Endothelial cell of umbilical vein (primary cell): Measurements from ENCODE around the gene SRP14. TPM values are rescaled to one million over a fixed set of nuclear protein-coding genes. Genes with fewer than 3 reads are reported as not detected.

ENCODE experiments used
- BruUV-seq: library from RNA; stranded (reverse); fragments of 400-500 nt; replicated peaks from 2 replicates; lab custom pipeline; 2021; lab: Mats Ljungman, UMichigan
- CTCF ChIA-PET: fragments of 300-600, 350-600 bp; sonication (Branson Sonifier 250); formaldehyde crosslinking; loops from one replicate; lab custom pipeline; 2021; ENCODE audit warnings: antibody characterized with exemption, inconsistent platforms; lab: Charles Lee
- POLR2A ChIA-PET: fragments of 300-600, 350-600 bp; sonication (Branson Sonifier 250); formaldehyde crosslinking; loops from one replicate; lab custom pipeline; 2021; ENCODE audit warnings: antibody characterized with exemption, inconsistent platforms; lab: Charles Lee
- DNase-seq: peaks from one replicate; pipeline ENCODE4 v3.0.0-alpha.2; 2011; ENCODE audit warnings: low read depth, low spot score
- FAIRE-seq: peaks from 2 replicates; lab custom pipeline; 2011; peaks lifted over from hg19 to GRCh38; lab: Jason Lieb, UNC
- H2AFZ ChIP-seq: 2 replicates; pipeline ENCODE4 v1.6.0; 2012; ENCODE audit warnings: low read depth, low read length, control low read depth, inconsistent platforms
- H3K27ac ChIP-seq: 2 replicates; pipeline ENCODE4 v1.5.1; 2011; ENCODE audit warnings: low read depth, mild to moderate bottlenecking, control low read depth, low read length, moderate library complexity; ENCODE audit not compliant: insufficient read depth
- H3K27me3 ChIP-seq, 2 experiments: 2 replicates each; pipeline versions ENCODE4 v1.6.0 to v1.6.1; 2011; ENCODE audit warnings: low read length in 2 of 2, mixed read lengths in 1 of 2; ENCODE audit not compliant: control insufficient read depth in 2 of 2, insufficient read depth in 2 of 2
- H3K36me3 ChIP-seq, 2 experiments: 2 replicates in 1 of 2; 3 replicates in 1 of 2; pipeline ENCODE4 v1.5.1; 2011; ENCODE audit warnings: low read length in 2 of 2, mild to moderate bottlenecking in 1 of 2, moderate library complexity in 1 of 2; ENCODE audit not compliant: control insufficient read depth in 2 of 2, insufficient read depth in 2 of 2; ENCODE audit errors: extremely low read depth in 1 of 2
- H3K4me1 ChIP-seq: 3 replicates; pipeline ENCODE4 v1.5.1; 2011; ENCODE audit warnings: mild to moderate bottlenecking, low read length; ENCODE audit not compliant: control insufficient read depth, insufficient read depth; ENCODE audit errors: extremely low read depth
- H3K4me2 ChIP-seq: 2 replicates; pipeline ENCODE4 v1.6.1; 2011; ENCODE audit warnings: low read length, control low read depth, mixed read lengths; ENCODE audit not compliant: insufficient read depth
- H3K4me3 ChIP-seq, 3 experiments: fragments of 200-600 bp in 1 of 3; sonication (generic), shearing (Covaris generic) in 1 of 3; replicated peaks in 1 of 3; 2 replicates each; pipeline ENCODE4 v1.5.1; 2011 to 2016; ENCODE audit warnings: control low read depth in 3 of 3, low read length in 3 of 3, mild to moderate bottlenecking in 2 of 3, inconsistent platforms in 1 of 3, low read depth in 1 of 3, moderate library complexity in 1 of 3; ENCODE audit not compliant: insufficient read depth in 1 of 3
- H3K79me2 ChIP-seq: 2 replicates; pipeline ENCODE4 v1.6.0; 2012; ENCODE audit warnings: low read length, inconsistent platforms; ENCODE audit not compliant: control insufficient read depth, insufficient read depth
- H3K9ac ChIP-seq: replicated peaks from 2 replicates; pipeline ENCODE3; 2011; ENCODE audit warnings: low read length, control low read depth; ENCODE audit not compliant: insufficient read depth; ENCODE audit errors: extremely low read depth
- H3K9me1 ChIP-seq: replicated peaks from 3 replicates; pipeline ENCODE4 v1.6.0; 2011; ENCODE audit warnings: mild to moderate bottlenecking, low read length; ENCODE audit not compliant: control insufficient read depth, insufficient read depth; ENCODE audit errors: extremely low read depth
- H3K9me3 ChIP-seq: replicated peaks from 2 replicates; pipeline ENCODE4 v1.5.1; 2012; ENCODE audit warnings: low read length, inconsistent platforms; ENCODE audit not compliant: control insufficient read depth, insufficient read depth
- H4K20me1 ChIP-seq: replicated peaks from 2 replicates; pipeline ENCODE3; 2011; ENCODE audit warnings: mild to moderate bottlenecking, low read length; ENCODE audit not compliant: control insufficient read depth, insufficient read depth; ENCODE audit errors: extremely low read depth
- EZH2 ChIP-seq: IDR thresholded peaks from 2 replicates; pipeline ENCODE4 v1.6.1; 2012; ENCODE audit warnings: borderline replicate concordance, low read depth, mild to moderate bottlenecking, moderate library complexity, low read length, inconsistent platforms; ENCODE audit not compliant: severe bottlenecking
- FOS ChIP-seq: IDR thresholded peaks from 2 replicates; pipeline ENCODE4 v1.6.1; 2011; ENCODE audit warnings: mild to moderate bottlenecking, low read length, moderate library complexity, borderline replicate concordance; ENCODE audit not compliant: insufficient read depth
- GATA2 ChIP-seq: IDR thresholded peaks from 2 replicates; pipeline ENCODE4 v1.7.0; 2011; ENCODE audit warnings: low read depth, mild to moderate bottlenecking, moderate library complexity, mixed read lengths, low read length; ENCODE audit not compliant: insufficient read length, insufficient read depth
- JUN ChIP-seq: IDR thresholded peaks from 2 replicates; pipeline ENCODE4 v1.6.1; 2011; ENCODE audit warnings: borderline replicate concordance, low read depth; ENCODE audit not compliant: insufficient read length, insufficient read depth
- MYC ChIP-seq: IDR thresholded peaks from one replicate; pipeline ENCODE4 v1.6.1; 2011; ENCODE audit warnings: mild to moderate bottlenecking, low read depth, low read length
- POLR2A ChIP-seq: IDR thresholded peaks from 2 replicates; pipeline ENCODE4 v1.6.1; 2012; ENCODE audit warnings: low read depth, mild to moderate bottlenecking, control low read depth, low read length
- POLR2AphosphoS5 ChIP-seq: IDR thresholded peaks from 2 replicates; pipeline ENCODE4 v1.6.1; 2012; ENCODE audit warnings: low read depth, mild to moderate bottlenecking, control low read depth, low read length, moderate library complexity; ENCODE audit not compliant: insufficient read depth
- dilution Hi-C: fragments of 300-500 bp; cut with MboI; formaldehyde crosslinking; loops from one replicate; pipeline ENCODE4 v1.15.0; 2019; ENCODE audit warnings: low sequenced_read_pairs; ENCODE audit not compliant: extremely low pct_ligation_motif_present
- intact Hi-C: fragments of 100-400 bp; cut with micrococcal nuclease; formaldehyde crosslinking; loops from one replicate; pipeline ENCODE4 v1.10.0; 2022
- polyA plus RNA-seq, 4 experiments: library from polyadenylated mRNA; depleted of rRNA in 3 of 4; stranded (reverse) in 3 of 4; unstranded in 1 of 4; fragments of >200 nt; gene quantifications; 2 replicates each; pipeline versions ENCODE4 v1.2.1 to v1.2.3, GENCODE V29; 2011 to 2012; ENCODE audit warnings: missing spikeins in 1 of 4
- total RNA-seq: library from RNA; stranded (reverse); gene quantifications from 2 replicates; pipeline ENCODE4 v1.2.3, GENCODE V29; 2021
- TF ChIP-seq, protein P1 (sequence below), 2 donors: IDR thresholded peaks; 1 replicate in 1 of 2; 2 replicates in 1 of 2; pipeline ENCODE4 v1.5.1; 2011; ENCODE audit warnings: low read length in 2 of 2, mild to moderate bottlenecking in 2 of 2, moderate library complexity in 2 of 2, control low read depth in 1 of 2, inconsistent platforms in 1 of 2, low read depth in 1 of 2; ENCODE audit not compliant: insufficient read depth in 1 of 2; ENCODE audit errors: extremely low read depth in 1 of 2
- TF ChIP-seq, protein P2 (sequence below): IDR thresholded peaks from 2 replicates; pipeline ENCODE4 v1.6.1; 2011; ENCODE audit not compliant: insufficient read depth, insufficient read length

The SRP14 gene
- total and polyA plus RNA-seq, 2 donors (not counting 3 experiments of a cell fraction or from before 2014, with no cell fraction given) = 220 to 330 TPM

DNA sequence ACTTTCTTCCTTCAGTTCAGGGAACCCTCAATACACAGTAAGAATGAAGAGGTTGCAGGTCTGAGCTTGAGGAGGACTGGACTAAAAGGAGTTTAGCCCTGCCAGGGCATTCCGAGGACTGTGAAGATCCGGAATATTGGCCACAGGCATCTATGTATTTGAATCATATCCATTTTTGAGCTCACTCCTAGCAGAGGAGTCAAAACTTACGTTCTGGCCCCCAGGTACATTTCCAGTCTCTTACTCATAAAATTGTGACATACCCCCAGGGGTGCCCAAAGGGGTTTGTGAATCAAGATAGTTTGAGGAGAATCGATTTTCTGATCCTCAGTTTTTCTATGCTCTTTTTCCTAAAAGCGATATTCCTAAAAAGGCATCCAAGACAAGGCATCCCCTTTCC, 27.6 kb upstream of the SRP14 start:
- H3K4me1 ChIP-seq = peaks cover 22% of the 10 kb centered on the region
- POLR2A ChIA-PET = no interaction called here
- no peak for TF ChIP-seq POLR2AphosphoS5
- TF ChIP-seq, protein P1, sequence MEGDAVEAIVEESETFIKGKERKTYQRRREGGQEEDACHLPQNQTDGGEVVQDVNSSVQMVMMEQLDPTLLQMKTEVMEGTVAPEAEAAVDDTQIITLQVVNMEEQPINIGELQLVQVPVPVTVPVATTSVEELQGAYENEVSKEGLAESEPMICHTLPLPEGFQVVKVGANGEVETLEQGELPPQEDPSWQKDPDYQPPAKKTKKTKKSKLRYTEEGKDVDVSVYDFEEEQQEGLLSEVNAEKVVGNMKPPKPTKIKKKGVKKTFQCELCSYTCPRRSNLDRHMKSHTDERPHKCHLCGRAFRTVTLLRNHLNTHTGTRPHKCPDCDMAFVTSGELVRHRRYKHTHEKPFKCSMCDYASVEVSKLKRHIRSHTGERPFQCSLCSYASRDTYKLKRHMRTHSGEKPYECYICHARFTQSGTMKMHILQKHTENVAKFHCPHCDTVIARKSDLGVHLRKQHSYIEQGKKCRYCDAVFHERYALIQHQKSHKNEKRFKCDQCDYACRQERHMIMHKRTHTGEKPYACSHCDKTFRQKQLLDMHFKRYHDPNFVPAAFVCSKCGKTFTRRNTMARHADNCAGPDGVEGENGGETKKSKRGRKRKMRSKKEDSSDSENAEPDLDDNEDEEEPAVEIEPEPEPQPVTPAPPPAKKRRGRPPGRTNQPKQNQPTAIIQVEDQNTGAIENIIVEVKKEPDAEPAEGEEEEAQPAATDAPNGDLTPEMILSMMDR (IDR thresholded peaks at IDR 0.05; ENCODE audit: extremely low read depth in 1 of 2, insufficient read depth in 1 of 2, low read depth in 1 of 2, low read length in 2 of 2) = no peak
- TF ChIP-seq EZH2 = no peak
- no peak for TF ChIP-seq POLR2A
- no peak for TF ChIP-seq FOS
- TF ChIP-seq, protein P2, sequence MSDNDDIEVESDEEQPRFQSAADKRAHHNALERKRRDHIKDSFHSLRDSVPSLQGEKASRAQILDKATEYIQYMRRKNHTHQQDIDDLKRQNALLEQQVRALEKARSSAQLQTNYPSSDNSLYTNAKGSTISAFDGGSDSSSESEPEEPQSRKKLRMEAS = no peak
- no peak for TF ChIP-seq JUN
- no peak for TF ChIP-seq GATA2
- no peak for TF ChIP-seq MYC
- H3K27me3 ChIP-seq = no peaks in the 10 kb centered on the region
- BruUV-seq = no TSS peak
- no peak overlapping the region for H3K4me3 ChIP-seq
- H3K27ac ChIP-seq = no peak overlapping the region
- H3K9me3 ChIP-seq = no peaks in the 10 kb centered on the region
- no peaks in the 10 kb centered on the region for H3K9me1 ChIP-seq
- no peak overlapping the region for H2AFZ ChIP-seq
- no peaks in the 10 kb centered on the region for H3K36me3 ChIP-seq
- H3K9ac ChIP-seq = no peak overlapping the region
- FAIRE-seq = no peak
- CTCF ChIA-PET = interaction anchor here (1.1 to 2.3 kb wide), 3 partner anchors 19 to 107 kb away, joined by 3 to 10 read pairs (median 3); no protein-coding TSS in a partner anchor
- H4K20me1 ChIP-seq = no peaks in the 10 kb centered on the region
- no peak for DNase-seq
- dilution Hi-C loops (no loop called here), intact Hi-C loops (no loop called here)
- no peak overlapping the region for H3K4me2 ChIP-seq
- H3K79me2 ChIP-seq = no peaks in the 10 kb centered on the region
